ENCODE data around the gene NUP43. TPM values are rescaled to one million over a fixed set of nuclear protein-coding genes. Genes with fewer than 3 reads are reported as not detected.
"Not testable (repeated sequence)": the region's sequence is repeated elsewhere in the genome, so short reads cannot be mapped to it uniquely, and the experiment has no call there.

NUP43 gene
- total RNA-seq, 1 donor, result 17.7 TPM

DNA sequence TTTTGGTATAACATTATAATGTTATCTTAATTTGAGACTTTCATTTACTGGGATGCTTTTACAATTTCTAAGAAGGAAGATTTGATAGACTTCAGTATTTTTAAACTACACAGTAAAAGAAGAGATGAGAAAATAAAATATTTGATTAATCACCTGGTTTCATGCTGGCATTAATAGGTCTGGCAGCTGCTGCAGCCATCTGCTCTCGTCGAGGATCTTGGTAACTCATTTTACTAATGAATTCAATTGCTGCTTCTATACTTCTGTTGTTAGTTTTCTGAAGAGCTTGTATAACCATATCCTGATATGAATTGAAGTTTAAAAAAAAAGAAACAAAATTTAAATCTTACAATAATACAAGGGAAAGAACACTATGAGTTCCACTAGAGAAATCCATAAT is 51.4 kb downstream of the NUP43 start:
- no peak overlapping the region for H3K4me3 ChIP-seq (ENCODE audit: insufficient read depth, low read length)
- H3K4me2 ChIP-seq (ENCODE audit: insufficient read depth, low read length), result no peak overlapping the region
- peaks cover 26% of the 10 kb centered on the region for H3K36me3 ChIP-seq (ENCODE audit: insufficient read depth, low read length)
- peaks cover 75% of the 10 kb centered on the region for H3K79me2 ChIP-seq (ENCODE audit: insufficient read depth, low read length)
- peaks cover 17% of the 10 kb centered on the region for H4K20me1 ChIP-seq (ENCODE audit: insufficient read depth, low read length)
- no peaks in the 10 kb centered on the region for H3K27me3 ChIP-seq (ENCODE audit: insufficient read depth, low read length)
- H3K27ac ChIP-seq (ENCODE audit: low read depth, low read length), result no peak overlapping the region
- peaks cover 12% of the 10 kb centered on the region for H3K4me1 ChIP-seq (ENCODE audit: insufficient read depth, low read length)
- no peak overlapping the region for H2AFZ ChIP-seq (ENCODE audit: low read length)
- TF ChIP-seq, protein P1, sequence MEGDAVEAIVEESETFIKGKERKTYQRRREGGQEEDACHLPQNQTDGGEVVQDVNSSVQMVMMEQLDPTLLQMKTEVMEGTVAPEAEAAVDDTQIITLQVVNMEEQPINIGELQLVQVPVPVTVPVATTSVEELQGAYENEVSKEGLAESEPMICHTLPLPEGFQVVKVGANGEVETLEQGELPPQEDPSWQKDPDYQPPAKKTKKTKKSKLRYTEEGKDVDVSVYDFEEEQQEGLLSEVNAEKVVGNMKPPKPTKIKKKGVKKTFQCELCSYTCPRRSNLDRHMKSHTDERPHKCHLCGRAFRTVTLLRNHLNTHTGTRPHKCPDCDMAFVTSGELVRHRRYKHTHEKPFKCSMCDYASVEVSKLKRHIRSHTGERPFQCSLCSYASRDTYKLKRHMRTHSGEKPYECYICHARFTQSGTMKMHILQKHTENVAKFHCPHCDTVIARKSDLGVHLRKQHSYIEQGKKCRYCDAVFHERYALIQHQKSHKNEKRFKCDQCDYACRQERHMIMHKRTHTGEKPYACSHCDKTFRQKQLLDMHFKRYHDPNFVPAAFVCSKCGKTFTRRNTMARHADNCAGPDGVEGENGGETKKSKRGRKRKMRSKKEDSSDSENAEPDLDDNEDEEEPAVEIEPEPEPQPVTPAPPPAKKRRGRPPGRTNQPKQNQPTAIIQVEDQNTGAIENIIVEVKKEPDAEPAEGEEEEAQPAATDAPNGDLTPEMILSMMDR (IDR thresholded peaks at IDR 0.05; ENCODE audit: extremely low read depth, low read depth, low read length), result no peak
- no peak for DNase-seq (ENCODE audit: insufficient read length, low spot score, missing footprints)
- H3K9me3 ChIP-seq (ENCODE audit: low read depth, low read length), result no peaks in the 10 kb centered on the region

DNA sequence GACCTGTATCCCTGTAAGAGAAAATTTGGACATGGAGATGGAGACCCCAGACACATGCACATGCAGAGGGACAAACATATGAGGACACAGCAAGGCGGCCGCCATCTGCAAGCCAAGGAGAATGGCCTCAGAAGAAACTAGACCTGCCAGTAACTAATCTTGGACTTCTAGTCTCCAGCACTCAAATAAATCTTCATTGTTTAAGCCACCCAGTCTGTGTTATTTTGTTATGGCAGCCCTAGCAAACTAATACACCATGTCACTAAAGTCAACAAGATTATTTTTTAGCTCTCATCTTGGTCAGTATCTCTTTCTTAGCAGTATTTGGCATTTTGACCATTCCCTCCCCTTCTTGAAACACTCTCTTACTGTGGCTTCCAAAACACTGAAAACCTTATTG is 55.1 kb downstream of the NUP43 start:
- no peak overlapping the region for H3K27ac ChIP-seq (ENCODE audit: low read depth, low read length)
- H4K20me1 ChIP-seq (ENCODE audit: insufficient read depth, low read length), result peaks cover 6% of the 10 kb centered on the region
- H3K4me2 ChIP-seq (ENCODE audit: insufficient read depth, low read length), result no peak overlapping the region
- TF ChIP-seq, protein P1 (IDR thresholded peaks at IDR 0.05; ENCODE audit: extremely low read depth, low read depth, low read length), result no peak
- peaks cover 26% of the 10 kb centered on the region for H3K36me3 ChIP-seq (ENCODE audit: insufficient read depth, low read length)
- peaks cover 52% of the 10 kb centered on the region for H3K79me2 ChIP-seq (ENCODE audit: insufficient read depth, low read length)
- no peaks in the 10 kb centered on the region for H3K9me3 ChIP-seq (ENCODE audit: low read depth, low read length)
- H3K4me1 ChIP-seq (ENCODE audit: insufficient read depth, low read length), result no peaks in the 10 kb centered on the region
- H3K4me3 ChIP-seq (ENCODE audit: insufficient read depth, low read length), result no peak overlapping the region
- no peak for DNase-seq (ENCODE audit: insufficient read length, low spot score, missing footprints)
- H2AFZ ChIP-seq (ENCODE audit: low read length), result no peak overlapping the region
- no peaks in the 10 kb centered on the region for H3K27me3 ChIP-seq (ENCODE audit: insufficient read depth, low read length)

DNA sequence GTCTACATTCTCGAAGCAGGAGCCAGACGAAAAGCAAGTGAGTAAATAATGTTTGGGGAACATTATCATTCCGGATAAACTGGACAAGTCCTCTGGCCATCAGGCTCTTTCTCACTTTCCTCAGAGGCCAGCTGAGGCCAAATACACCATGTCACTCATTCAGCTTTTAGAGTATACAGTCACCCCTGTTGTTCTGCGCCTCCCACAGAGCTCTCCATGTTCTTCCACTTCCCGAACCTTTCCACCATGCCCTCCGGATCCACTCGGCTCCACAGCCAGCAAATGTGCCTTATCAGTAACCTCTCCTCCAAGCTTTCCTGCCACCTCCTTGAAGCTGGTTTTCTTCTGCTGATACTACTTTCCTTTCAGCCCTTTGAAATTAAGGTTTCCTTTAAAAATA is 60.1 kb downstream of the NUP43 start:
- TF ChIP-seq, protein P1 (IDR thresholded peaks at IDR 0.05; ENCODE audit: extremely low read depth, low read depth, low read length), result no peak
- peaks cover 28% of the 10 kb centered on the region for H3K36me3 ChIP-seq (ENCODE audit: insufficient read depth, low read length)
- H3K27me3 ChIP-seq (ENCODE audit: insufficient read depth, low read length), result no peaks in the 10 kb centered on the region
- no peaks in the 10 kb centered on the region for H3K4me1 ChIP-seq (ENCODE audit: insufficient read depth, low read length)
- peaks cover 3% of the 10 kb centered on the region for H4K20me1 ChIP-seq (ENCODE audit: insufficient read depth, low read length)
- peaks cover 41% of the 10 kb centered on the region for H3K79me2 ChIP-seq (ENCODE audit: insufficient read depth, low read length)
- H3K27ac ChIP-seq (ENCODE audit: low read depth, low read length), result no peak overlapping the region
- H3K4me3 ChIP-seq (ENCODE audit: insufficient read depth, low read length), result no peak overlapping the region
- DNase-seq (ENCODE audit: insufficient read length, low spot score, missing footprints), result no peak
- H3K4me2 ChIP-seq (ENCODE audit: insufficient read depth, low read length), result no peak overlapping the region
- no peak overlapping the region for H2AFZ ChIP-seq (ENCODE audit: low read length)
- no peaks in the 10 kb centered on the region for H3K9me3 ChIP-seq (ENCODE audit: low read depth, low read length)

DNA sequence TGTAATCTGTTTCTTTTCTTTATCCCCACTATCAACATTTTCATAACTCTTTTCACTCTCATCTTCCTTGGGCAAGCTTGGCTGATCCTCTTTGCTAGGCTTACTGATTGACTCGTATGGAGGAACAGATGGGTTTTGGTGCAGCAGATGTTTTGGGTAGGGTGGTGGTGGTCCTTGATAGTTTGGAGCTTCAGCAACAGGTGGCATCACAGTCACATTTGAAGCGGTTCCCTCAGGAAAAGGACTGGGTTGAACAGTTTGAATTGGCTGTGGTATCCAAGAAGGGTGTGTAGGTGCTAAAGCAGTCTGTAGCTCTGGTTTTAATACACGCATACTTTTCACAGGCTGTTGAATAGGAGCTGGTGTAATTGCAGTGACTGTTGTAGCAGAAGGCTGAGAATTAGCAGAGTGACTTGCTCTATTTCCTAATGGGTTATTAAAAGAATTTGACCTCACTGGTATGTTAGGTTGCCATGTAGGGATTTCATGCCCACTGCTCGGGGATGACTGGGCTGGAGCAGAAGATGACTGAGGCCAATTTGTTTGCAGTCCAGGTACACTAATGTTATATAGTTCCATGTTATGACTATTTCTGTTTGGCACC is 63.0 kb downstream of the NUP43 start:
- no peak overlapping the region for H3K4me3 ChIP-seq (ENCODE audit: insufficient read depth, low read length)
- peaks cover 31% of the 10 kb centered on the region for H3K36me3 ChIP-seq (ENCODE audit: insufficient read depth, low read length)
- TF ChIP-seq, protein P1 (IDR thresholded peaks at IDR 0.05; ENCODE audit: extremely low read depth, low read depth, low read length), result no peak
- H3K9me3 ChIP-seq (ENCODE audit: low read depth, low read length), result no peaks in the 10 kb centered on the region
- H4K20me1 ChIP-seq (ENCODE audit: insufficient read depth, low read length), result peaks cover 3% of the 10 kb centered on the region
- no peak overlapping the region for H2AFZ ChIP-seq (ENCODE audit: low read length)
- H3K79me2 ChIP-seq (ENCODE audit: insufficient read depth, low read length), result peaks cover 33% of the 10 kb centered on the region
- no peak for DNase-seq (ENCODE audit: insufficient read length, low spot score, missing footprints)
- H3K4me2 ChIP-seq (ENCODE audit: insufficient read depth, low read length), result no peak overlapping the region
- H3K4me1 ChIP-seq (ENCODE audit: insufficient read depth, low read length), result no peaks in the 10 kb centered on the region
- H3K27me3 ChIP-seq (ENCODE audit: insufficient read depth, low read length), result no peaks in the 10 kb centered on the region
- H3K27ac ChIP-seq (ENCODE audit: low read depth, low read length), result no peak overlapping the region

DNA sequence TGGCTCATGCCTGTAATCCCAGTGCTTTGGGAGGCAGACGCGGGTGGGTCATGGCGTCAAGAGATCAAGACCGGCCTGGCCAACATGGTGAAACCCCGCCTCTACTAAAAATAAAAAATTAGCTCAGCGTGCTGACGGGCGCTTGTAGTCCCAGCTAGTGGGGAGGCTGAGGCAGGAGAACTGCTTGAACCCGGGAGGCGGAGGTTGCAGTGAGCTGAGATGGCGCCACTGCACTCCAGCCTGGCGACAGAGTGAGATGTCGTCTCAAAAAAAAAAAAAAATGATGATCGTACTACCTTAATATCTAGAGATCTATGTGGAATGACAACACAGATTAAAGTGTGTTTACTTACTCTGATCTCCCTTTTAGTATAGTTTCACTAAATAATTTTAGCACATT is 64.5 kb downstream of the NUP43 start:
- H3K36me3 ChIP-seq (ENCODE audit: insufficient read depth, low read length), result peaks cover 34% of the 10 kb centered on the region
- peaks cover 31% of the 10 kb centered on the region for H3K79me2 ChIP-seq (ENCODE audit: insufficient read depth, low read length)
- H4K20me1 ChIP-seq (ENCODE audit: insufficient read depth, low read length); H3K27ac ChIP-seq (ENCODE audit: low read depth, low read length); H2AFZ ChIP-seq (ENCODE audit: low read length); H3K9me3 ChIP-seq (ENCODE audit: low read depth, low read length); H3K4me2 ChIP-seq (ENCODE audit: insufficient read depth, low read length); H3K4me3 ChIP-seq (ENCODE audit: insufficient read depth, low read length); H3K4me1 ChIP-seq (ENCODE audit: insufficient read depth, low read length); DNase-seq (ENCODE audit: insufficient read length, low spot score, missing footprints); H3K27me3 ChIP-seq (ENCODE audit: insufficient read depth, low read length): not testable (repeated sequence)
